GM12865 (cell line): ENCODE results near the gene MTMR3.
A peak's percentile ranks its signal among the peaks of the same experiment; 100 is the strongest.

Experiments
- DNase-seq: peaks from one replicate; pipeline ENCODE4 v3.0.0; 2010; ENCODE audit warnings: low read depth
- H3K4me3 ChIP-seq: 2 replicates; pipeline ENCODE4 v1.5.1; 2011; ENCODE audit warnings: mild to moderate bottlenecking, low read depth, low read length, control low read depth
- TF ChIP-seq, protein P1 (sequence below): IDR thresholded peaks from 2 replicates; pipeline ENCODE4 v1.5.1; 2011; ENCODE audit warnings: low read length, control low read depth, low read depth, inconsistent platforms; ENCODE audit not compliant: insufficient read depth; ENCODE audit errors: missing control alignments

The MTMR3 gene

DNA sequence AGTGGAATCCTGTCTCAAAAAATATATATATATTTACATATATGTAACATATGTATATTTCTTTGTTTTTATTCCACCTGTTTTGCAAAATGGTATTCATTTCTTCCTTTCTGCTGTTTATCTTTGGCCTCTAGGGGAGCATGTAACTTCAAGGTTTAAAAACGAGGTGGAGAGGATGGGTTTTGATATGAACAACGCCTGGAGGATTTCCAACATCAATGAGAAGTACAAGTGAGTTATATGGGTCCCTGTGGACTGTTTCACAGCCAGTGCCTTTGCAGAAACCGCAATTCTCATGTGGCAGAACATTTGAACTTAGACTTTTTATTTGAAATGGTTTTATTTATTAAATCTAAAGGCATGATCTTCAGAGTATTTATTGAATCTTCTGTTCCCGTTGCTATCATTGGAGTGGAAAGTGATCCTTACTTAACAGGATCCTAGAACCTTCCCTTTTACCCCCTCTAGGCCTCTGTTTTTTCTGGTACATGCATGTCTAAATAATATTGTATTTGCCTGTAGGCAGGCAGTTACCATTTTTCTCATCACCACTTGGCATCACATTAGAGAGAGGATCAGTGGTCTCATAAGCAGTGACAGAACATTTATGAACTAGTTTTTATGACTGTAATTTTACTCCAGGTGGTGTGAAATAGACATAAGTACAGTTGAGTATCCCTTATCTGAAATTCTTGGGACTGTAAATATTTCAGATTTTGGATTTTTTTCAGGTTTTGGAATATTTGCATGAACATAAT lies 115.8 kb downstream of the MTMR3 start:
- DNase-seq = peak; percentile 9
- no peak overlapping the region for H3K4me3 ChIP-seq
- TF ChIP-seq, protein P1, sequence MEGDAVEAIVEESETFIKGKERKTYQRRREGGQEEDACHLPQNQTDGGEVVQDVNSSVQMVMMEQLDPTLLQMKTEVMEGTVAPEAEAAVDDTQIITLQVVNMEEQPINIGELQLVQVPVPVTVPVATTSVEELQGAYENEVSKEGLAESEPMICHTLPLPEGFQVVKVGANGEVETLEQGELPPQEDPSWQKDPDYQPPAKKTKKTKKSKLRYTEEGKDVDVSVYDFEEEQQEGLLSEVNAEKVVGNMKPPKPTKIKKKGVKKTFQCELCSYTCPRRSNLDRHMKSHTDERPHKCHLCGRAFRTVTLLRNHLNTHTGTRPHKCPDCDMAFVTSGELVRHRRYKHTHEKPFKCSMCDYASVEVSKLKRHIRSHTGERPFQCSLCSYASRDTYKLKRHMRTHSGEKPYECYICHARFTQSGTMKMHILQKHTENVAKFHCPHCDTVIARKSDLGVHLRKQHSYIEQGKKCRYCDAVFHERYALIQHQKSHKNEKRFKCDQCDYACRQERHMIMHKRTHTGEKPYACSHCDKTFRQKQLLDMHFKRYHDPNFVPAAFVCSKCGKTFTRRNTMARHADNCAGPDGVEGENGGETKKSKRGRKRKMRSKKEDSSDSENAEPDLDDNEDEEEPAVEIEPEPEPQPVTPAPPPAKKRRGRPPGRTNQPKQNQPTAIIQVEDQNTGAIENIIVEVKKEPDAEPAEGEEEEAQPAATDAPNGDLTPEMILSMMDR = no peak

GRCh38 chr22:30000566-30000965 lies 117.6 kb downstream of the MTMR3 start:
- TF ChIP-seq, protein P1 = no peak
- no peak overlapping the region for H3K4me3 ChIP-seq
- DNase-seq = no peak

GRCh38 chr22:30001459-30001858 lies 118.5 kb downstream of the MTMR3 start:
- TF ChIP-seq, protein P1 = no peak
- no peak for DNase-seq
- no peak overlapping the region for H3K4me3 ChIP-seq

GRCh38 chr22:30002861-30003486 lies 120.0 kb downstream of the MTMR3 start:
- TF ChIP-seq, protein P1 = no peak
- no peak overlapping the region for H3K4me3 ChIP-seq
- DNase-seq = no peak

DNA sequence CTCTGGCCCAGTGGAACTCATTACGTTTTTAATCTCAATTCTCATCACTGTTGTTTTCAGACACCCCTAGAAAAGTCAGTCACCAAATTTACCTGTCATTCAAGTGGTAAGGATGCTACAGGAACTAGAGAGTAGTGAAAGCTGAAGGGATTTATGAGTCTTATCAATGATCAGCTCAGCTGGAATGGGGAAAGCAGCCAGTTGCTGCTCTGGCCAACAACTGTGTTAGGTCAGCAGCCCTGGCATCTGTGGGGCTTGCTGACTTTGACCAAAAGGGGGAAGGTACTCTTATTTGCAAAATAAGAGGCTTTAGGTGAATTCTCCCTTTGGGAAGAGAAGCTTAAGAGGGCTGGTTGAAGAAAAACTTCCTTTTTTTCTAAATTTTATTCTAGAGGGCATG lies 121.1 kb downstream of the MTMR3 start:
- TF ChIP-seq, protein P1 = no peak
- no peak overlapping the region for H3K4me3 ChIP-seq
- DNase-seq = no peak

DNA sequence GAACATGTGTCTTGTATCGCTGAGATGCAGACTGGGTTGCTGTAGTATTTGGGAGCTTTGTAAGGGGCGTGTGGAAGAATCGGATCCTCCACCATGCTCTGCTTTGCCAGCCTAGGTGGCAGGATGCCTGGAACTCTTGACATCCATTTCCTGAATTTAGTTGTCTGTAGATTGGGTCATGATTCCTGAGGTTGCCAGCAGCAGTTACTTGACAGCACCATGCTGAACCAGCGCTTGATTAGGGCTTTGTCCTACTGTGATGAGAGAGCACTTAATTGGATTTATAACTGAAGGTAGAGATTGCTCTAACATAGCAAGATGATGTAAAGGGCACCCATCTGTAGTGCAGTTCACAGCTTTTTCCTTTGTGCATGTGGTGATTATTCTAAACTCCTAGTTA lies 121.7 kb downstream of the MTMR3 start:
- TF ChIP-seq, protein P1 = no peak
- DNase-seq = no peak
- no peak overlapping the region for H3K4me3 ChIP-seq
